Activated gamma-delta T cell (primary cell): ENCODE results near the gene TMED3.
"Not testable (repeated sequence)": the region's sequence is repeated elsewhere in the genome, so short reads cannot be mapped to it uniquely, and the experiment has no call there.

Experiments
- DNase-seq: peaks from one replicate; lab custom pipeline; 2025; lab: John Stamatoyannopoulos, UW

Gene TMED3

GRCh38 chr15:79316864-79317263, 6.0 kb downstream of the TMED3 start:
- no peak for DNase-seq

DNA sequence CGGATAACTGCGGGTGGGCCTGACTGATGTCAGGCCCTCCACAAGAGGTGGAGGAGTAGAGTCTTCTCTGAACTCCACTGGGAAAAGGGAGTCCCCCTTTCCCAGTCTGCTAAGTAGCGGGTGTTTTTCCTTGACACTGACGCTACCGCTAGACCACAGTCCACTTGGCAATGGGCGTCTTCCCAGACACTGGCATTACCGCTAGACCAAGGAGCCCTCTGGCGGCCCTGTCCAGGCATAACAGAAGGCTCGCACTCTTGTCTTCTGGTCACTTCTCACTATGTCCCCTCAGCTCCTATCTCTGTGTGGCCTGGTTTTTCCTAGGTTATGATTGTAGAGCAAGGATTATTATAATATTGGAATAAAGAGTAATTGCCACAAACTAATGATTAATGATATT, 9.1 kb downstream of the TMED3 start:
- not testable (repeated sequence) for DNase-seq

GRCh38 chr15:79321876-79322275, 11.0 kb downstream of the TMED3 start:
- no peak for DNase-seq

- DNase-seq, result no peak
These were observed 11.4 kb downstream of the TMED3 start for GRCh38 chr15:79322306-79322705.

DNA sequence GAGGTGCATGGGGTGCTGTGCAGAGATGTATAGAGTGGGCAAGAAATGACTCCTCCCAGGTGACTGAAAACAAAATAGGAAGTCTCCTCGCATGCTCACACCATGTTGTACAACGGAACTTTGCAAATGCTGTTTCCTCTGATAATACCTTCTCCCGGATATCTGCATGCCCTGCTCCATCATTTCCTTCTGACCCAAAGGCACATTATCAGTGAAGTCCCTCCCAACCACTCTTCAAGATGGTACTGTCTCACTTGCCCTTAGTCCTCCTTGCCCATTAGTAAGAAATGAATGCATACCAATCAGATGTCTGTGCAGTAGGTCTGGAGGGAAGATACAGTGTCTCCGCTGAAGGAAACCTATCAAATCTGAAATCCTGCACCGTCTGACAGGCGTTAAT, 12.0 kb downstream of the TMED3 start:
- no peak for DNase-seq

DNA sequence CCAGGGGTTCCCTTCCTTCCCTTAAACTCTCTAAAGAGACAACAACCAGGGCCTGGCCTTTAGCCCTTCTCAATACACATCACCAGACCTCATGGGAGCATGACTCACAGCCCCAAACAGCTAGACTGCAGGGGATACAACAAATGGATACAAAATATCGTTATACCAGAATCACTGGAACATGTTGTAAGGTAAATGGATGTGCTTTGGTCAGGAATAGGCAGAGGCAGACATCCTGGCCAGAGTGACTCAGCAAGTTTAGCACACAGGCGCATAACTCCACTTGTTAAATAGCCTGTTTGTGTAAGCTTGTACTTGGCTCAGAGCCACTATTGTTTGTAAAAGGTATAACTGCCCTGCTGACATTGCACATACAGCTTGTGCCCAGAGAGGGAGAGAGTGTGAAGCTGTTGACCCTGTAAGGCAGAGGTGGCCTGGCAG, 18.3 kb downstream of the TMED3 start:
- DNase-seq, result no peak

- no peak for DNase-seq
These were observed 22.1 kb downstream of the TMED3 start for GRCh38 chr15:79332824-79333510.

DNA sequence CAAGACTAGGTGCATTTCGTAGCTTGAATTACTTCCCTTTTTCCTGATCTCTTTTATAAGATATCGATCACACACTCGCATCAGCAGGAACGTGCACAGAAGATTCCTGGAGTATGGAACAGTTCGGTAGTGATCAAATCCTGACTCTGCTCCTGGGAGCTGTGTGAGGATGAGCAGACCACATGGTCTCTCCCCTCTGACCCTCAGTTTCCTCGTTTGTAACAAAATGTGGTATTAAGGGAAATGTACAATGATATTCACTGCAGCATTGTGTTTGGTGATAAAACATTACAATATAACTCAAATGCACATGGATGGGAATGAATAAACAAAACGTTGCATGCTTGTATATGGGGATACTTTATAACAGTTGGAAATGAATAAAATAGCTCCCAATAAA, 26.7 kb downstream of the TMED3 start:
- DNase-seq, result no peak

GRCh38 chr15:79339588-79340314, 28.8 kb downstream of the TMED3 start:
- no peak for DNase-seq

DNA sequence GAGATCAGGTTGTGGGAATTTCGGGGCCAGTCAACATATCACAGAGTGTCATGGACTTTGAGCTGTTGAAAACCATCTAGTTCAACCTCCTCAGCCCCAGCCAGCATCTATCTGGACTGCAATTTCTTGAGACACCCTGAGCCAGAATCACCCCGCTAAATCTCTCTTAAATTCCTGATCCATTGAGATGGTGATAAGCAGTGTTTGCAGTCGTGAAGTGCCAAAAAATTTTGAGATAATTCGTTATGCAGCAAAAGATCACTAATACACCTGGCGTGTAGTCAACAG, 29.3 kb downstream of the TMED3 start:
- DNase-seq, result no peak

DNA sequence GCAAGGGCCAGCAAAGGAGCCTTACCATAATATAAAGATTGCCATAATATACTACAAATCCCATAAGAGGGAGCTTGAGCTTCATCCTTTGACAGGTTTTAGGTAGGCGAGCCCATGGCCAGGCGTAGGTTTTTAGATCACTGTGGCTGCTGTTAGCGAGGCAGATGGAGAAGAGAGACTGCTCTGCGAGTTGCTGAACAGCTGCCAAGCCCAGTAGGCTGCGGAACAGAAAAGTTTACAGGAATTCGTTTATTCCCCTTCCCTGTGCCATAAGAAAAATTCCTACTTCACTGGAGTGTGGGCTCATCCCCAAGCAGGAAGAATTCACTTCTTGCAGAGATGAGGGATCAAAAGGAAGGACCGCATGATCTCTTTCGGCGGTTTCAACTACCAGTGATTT, 30.5 kb downstream of the TMED3 start:
- DNase-seq, result no peak

DNA sequence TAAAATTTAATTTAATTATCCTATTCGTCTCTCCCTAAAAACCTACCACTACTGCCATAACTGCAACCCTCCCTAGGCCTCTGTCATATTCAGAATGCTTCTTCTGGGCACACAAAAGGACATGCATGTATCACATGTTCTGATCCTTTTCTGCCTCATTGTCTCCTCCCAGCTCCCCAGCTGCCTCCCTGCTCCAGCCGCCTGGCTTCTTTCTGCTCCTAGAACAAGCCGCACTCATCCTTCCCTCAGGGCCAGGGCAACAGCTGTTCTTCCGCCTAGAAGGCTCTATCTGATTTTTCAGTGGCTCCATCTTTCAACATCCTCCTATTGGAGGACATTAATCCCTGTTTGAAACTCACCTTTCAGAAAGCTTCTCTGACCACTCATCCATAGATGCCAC, 38.6 kb downstream of the TMED3 start:
- no peak for DNase-seq

DNA sequence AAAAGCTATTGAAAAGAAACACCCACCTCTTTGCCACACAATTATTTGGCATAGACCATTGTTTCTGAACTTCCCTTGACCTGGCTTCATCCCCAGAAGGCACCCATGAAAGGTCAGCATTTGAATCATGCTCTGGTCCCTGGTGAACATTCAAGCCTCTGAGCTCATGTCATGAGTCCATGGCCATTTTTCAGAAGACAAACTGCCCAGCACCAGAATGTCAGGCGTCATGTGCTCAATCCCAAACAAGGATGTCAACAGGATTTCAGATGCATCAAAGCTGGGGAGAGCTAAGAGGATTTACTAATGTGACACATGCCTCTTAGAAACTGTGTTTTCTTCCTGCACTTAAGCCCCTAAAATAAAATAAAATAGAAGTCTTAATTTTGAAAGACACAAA, 41.3 kb downstream of the TMED3 start:
- DNase-seq, result no peak

GRCh38 chr15:79357566-79357965, 46.7 kb downstream of the TMED3 start:
- DNase-seq, result no peak

- DNase-seq, result no peak
These were observed 47.2 kb downstream of the TMED3 start for GRCh38 chr15:79358069-79358468.

GRCh38 chr15:79364571-79365240, 53.8 kb downstream of the TMED3 start:
- DNase-seq, result no peak

GRCh38 chr15:79365765-79366164, 54.9 kb downstream of the TMED3 start:
- DNase-seq, result no peak

- no peak for DNase-seq
These were observed 55.8 kb downstream of the TMED3 start for GRCh38 chr15:79366691-79367090.

- no peak for DNase-seq
These were observed 59.8 kb downstream of the TMED3 start for GRCh38 chr15:79370716-79371115.

- DNase-seq, result no peak
These were observed 60.7 kb downstream of the TMED3 start for GRCh38 chr15:79371591-79371990.

- DNase-seq, result no peak
These were observed 61.5 kb downstream of the TMED3 start for GRCh38 chr15:79372428-79372827.
